ENCODE results near the gene OR8D1.

DNA sequence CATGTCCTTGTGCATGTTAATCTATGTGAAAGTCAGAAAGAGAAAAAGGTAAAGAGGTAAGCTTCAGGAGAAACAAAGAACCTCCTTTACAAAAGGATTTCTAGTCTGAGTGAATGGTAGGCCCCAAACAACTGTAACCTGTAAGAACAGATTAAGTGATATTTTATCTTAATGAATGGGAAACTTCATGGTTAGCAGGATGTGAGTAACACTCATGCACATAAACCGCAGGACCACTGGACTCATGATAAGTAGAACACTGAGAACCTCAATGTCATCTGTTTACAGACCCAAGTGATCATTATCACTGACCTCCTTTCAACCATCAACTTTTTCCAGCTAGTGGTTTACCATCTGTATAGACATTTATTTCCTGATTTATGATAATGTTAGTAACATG is 37.7 kb downstream of the OR8D1 start:
- TF ChIP-seq, protein P1, sequence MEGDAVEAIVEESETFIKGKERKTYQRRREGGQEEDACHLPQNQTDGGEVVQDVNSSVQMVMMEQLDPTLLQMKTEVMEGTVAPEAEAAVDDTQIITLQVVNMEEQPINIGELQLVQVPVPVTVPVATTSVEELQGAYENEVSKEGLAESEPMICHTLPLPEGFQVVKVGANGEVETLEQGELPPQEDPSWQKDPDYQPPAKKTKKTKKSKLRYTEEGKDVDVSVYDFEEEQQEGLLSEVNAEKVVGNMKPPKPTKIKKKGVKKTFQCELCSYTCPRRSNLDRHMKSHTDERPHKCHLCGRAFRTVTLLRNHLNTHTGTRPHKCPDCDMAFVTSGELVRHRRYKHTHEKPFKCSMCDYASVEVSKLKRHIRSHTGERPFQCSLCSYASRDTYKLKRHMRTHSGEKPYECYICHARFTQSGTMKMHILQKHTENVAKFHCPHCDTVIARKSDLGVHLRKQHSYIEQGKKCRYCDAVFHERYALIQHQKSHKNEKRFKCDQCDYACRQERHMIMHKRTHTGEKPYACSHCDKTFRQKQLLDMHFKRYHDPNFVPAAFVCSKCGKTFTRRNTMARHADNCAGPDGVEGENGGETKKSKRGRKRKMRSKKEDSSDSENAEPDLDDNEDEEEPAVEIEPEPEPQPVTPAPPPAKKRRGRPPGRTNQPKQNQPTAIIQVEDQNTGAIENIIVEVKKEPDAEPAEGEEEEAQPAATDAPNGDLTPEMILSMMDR (IDR thresholded peaks at IDR 0.05; ENCODE audit: control extremely low read depth in 1 of 3, insufficient read depth in 1 of 3, low read depth in 1 of 3, low read length in 3 of 3), result no peak
- TF ChIP-seq JUN (IDR thresholded peaks at IDR 0.05; ENCODE audit: low read depth, low read length), result no peak
